Spinal cord (tissue), 10 donors: ENCODE data around the gene DIP2A. TPM values are rescaled to one million over a fixed set of nuclear protein-coding genes. Genes with fewer than 3 reads are reported as not detected.

Experiments used
- DNase-seq, 6 donors: peaks; one replicate each; pipeline versions ENCODE4 v3.0.0 to v3.0.0-alpha.2; 2013 to 2015; ENCODE audit warnings: low spot score in 6 of 6, low read depth in 4 of 6
- H3K27ac ChIP-seq: one replicate; pipeline ENCODE4 v1.5.1; 2013; ENCODE audit warnings: low read depth, low read length, control low read depth
- H3K27me3 ChIP-seq: one replicate; pipeline ENCODE4 v1.6.1; 2013; ENCODE audit warnings: low read length; ENCODE audit not compliant: control insufficient read depth, insufficient read depth
- H3K36me3 ChIP-seq: one replicate; pipeline ENCODE4 v1.6.1; 2013; ENCODE audit warnings: low read length; ENCODE audit not compliant: control insufficient read depth, insufficient read depth
- H3K4me1 ChIP-seq: one replicate; pipeline ENCODE4 v1.6.1; 2013; ENCODE audit warnings: low read length; ENCODE audit not compliant: control insufficient read depth, insufficient read depth
- H3K4me3 ChIP-seq: one replicate; pipeline ENCODE4 v1.5.1; 2013; ENCODE audit warnings: low read depth, low read length, control low read depth
- H3K9me3 ChIP-seq: one replicate; pipeline ENCODE4 v1.6.1; 2013; ENCODE audit warnings: low read length; ENCODE audit not compliant: control insufficient read depth, insufficient read depth
- WGBS: methylation state at CpG from one replicate; pipeline ENCODE4 v1.1.5; 2013; ENCODE audit warnings: missing lambda C conversion rate; ENCODE audit not compliant: insufficient coverage; 5-methylcytosine and 5-hydroxymethylcytosine counted together
- polyA plus RNA-seq, 2 donors: library from polyadenylated mRNA; unstranded; fragments of 120-200 nt; gene quantifications; one replicate each; pipeline ENCODE4 v1.2.1, GENCODE V29; 2013; ENCODE audit not compliant: insufficient read length in 2 of 2
- small RNA-seq: library from RNA; depleted of rRNA; stranded (forward); fragments of <200 nt; gene quantifications from one replicate; pipeline ENCODE3, GENCODE V24; 2014; ENCODE audit warnings: low replicate concordance
- total RNA-seq, 2 donors: library from RNA; depleted of rRNA in 1 of 2; stranded (reverse); fragments of 120-200 nt in 1 of 2; fragments of >200 nt in 1 of 2; gene quantifications; one replicate each; pipeline versions ENCODE4 v1.2.3 to v1.2.4, GENCODE V29; 2013 to 2014
- donor health status: healthy.

DIP2A gene
- total and polyA plus RNA-seq, 4 donors: 41.2 to 69.6 (median 43.2) TPM

- H3K27ac ChIP-seq: no peak overlapping the region
- no peaks in the 10 kb centered on the region for H3K36me3 ChIP-seq
- no peak for DNase-seq
- WGBS: 100% methylated on average over 2 of the region's 2 CpGs
- H3K9me3 ChIP-seq: peaks cover 2% of the 10 kb centered on the region
- no peaks in the 10 kb centered on the region for H3K27me3 ChIP-seq
- no peak overlapping the region for H3K4me3 ChIP-seq
- peaks cover 10% of the 10 kb centered on the region for H3K4me1 ChIP-seq
These were observed 157.4 kb downstream of the DIP2A start for GRCh38 chr21:46616050-46616449.

DNA sequence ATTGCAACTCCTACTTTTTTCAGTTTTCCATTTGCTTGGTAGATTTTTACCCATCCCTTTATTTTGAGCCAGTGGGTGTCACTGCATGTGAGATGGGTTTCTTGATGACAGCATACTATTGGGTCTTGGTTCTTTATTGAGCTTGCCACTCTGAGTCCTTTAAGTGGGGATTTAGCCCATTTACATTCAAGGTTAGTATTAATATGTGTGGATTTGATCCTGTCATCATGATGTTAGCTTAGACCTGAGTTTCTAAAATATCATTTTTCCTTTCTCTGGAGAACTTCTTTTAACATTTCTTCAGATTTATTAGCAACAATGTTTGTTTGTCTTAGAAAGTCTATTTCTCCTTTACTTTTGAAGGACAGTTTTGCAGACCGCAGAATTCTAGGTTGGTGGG lies 158.0 kb downstream of the DIP2A start:
- Histone ChIP-seq H3K36me3 (no peaks in the 10 kb centered on the region), H3K4me3 (no peak overlapping the region), H3K27ac (no peak overlapping the region), H3K27me3 (no peaks in the 10 kb centered on the region), H3K9me3 (peaks cover 2% of the 10 kb centered on the region), H3K4me1 (peaks cover 16% of the 10 kb centered on the region)
- WGBS: no CpG with 5 or more reads among the region's 1 CpG
- DNase-seq: no peak

DNA sequence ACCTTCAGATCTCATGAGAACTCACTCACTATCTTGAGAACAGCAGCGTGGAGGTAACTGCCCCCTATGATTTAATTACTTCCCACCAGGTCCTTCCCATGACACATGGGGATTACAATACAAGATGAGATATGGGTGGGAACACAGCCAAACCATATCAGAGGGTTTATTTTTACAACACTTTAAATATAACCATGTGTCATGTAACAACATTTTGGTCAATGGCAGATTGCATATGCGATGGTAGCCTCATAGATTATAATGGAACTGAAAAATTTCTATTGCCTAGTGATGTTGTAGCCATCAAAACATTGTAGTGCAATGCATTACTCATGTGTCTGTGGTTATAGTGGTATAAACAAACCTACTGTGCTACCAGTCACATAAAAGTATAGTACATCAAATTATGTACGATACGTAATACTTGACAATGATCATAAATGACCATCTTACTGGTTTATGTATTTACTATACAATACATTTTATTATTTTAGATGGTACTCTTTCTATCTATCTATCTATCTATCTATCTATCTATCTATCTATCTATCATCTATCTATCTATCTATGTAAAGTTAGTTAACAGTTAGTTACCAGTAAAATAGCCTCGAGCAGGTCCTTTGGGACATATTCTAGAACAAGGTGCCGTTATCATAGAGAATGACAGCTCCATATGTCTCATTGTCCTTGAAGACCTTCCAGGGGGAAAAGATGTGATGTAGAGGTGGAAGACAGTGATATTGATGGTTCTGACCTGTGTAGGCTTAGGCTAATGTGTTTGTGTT lies 158.8 kb downstream of the DIP2A start:
- H3K4me3 ChIP-seq: no peak overlapping the region
- 100% methylated on average over 1 of the region's 6 CpGs for WGBS
- H3K36me3 ChIP-seq: no peaks in the 10 kb centered on the region
- no peak overlapping the region for H3K27ac ChIP-seq
- H3K27me3 ChIP-seq: no peaks in the 10 kb centered on the region
- H3K9me3 ChIP-seq: peaks cover 2% of the 10 kb centered on the region
- H3K4me1 ChIP-seq: peaks cover 22% of the 10 kb centered on the region
- DNase-seq: no peak

GRCh38 chr21:46618738-46619379 lies 160.2 kb downstream of the DIP2A start:
- Histone ChIP-seq H3K27ac (no peak overlapping the region), H3K27me3 (no peaks in the 10 kb centered on the region), H3K4me3 (no peak overlapping the region), H3K4me1 (peaks cover 34% of the 10 kb centered on the region), H3K36me3 (no peaks in the 10 kb centered on the region), H3K9me3 (no peaks in the 10 kb centered on the region)
- DNase-seq: no peak
- WGBS: no CpG with 5 or more reads among the region's 5 CpGs

Small RNAs within 50 kb of the gene (small RNA-seq; reads per million reads assigned to genes)
- gene RNU6-396P: not detected

Other genes starting within 250 kb of the DIP2A start
- gene LSS, start 230.1 kb upstream of the DIP2A start, total RNA-seq: 10 to 100 TPM; 55.6 to 78.2 TPM
- gene LSS, start 230.1 kb upstream of the DIP2A start, polyA plus RNA-seq: 100 to 1,000 TPM; 152 to 167 TPM
- 10 to 100 TPM; 62.0 to 70.9 TPM for gene MCM3AP, start 173.3 kb upstream of the DIP2A start, total RNA-seq
- 10 to 100 TPM; 71.5 to 80.8 TPM for gene MCM3AP, start 173.3 kb upstream of the DIP2A start, polyA plus RNA-seq
- gene YBEY, start 172.5 kb upstream of the DIP2A start, total RNA-seq: 10 to 100 TPM; 11.5 to 19.7 TPM
- gene YBEY, start 172.5 kb upstream of the DIP2A start, polyA plus RNA-seq: 10 to 100 TPM; 20.8 to 22.8 TPM
- gene C21orf58, start 135.0 kb upstream of the DIP2A start, total RNA-seq: 1 to 10 TPM; 2.9 to 8.0 TPM
- 10 to 100 TPM; 11.1 to 15.4 TPM for gene C21orf58, start 135.0 kb upstream of the DIP2A start, polyA plus RNA-seq
- gene PCNT, start 134.7 kb upstream of the DIP2A start, total RNA-seq: 10 to 100 TPM; 18.4 to 22.3 TPM
- 10 to 100 TPM; 37.5 to 47.4 TPM for gene PCNT, start 134.7 kb upstream of the DIP2A start, polyA plus RNA-seq
- 100 to 1,000 TPM; 258 to 415 TPM for gene S100B, start 146.2 kb downstream of the DIP2A start, total RNA-seq
- gene S100B, start 146.2 kb downstream of the DIP2A start, polyA plus RNA-seq: 100 to 1,000 TPM; 405 to 470 TPM
- gene PRMT2, start 176.8 kb downstream of the DIP2A start, total RNA-seq: 100 to 1,000 TPM; 125 to 207 TPM
- 100 to 1,000 TPM; 206 to 216 TPM for gene PRMT2, start 176.8 kb downstream of the DIP2A start, polyA plus RNA-seq